Transverse colon (tissue), 4 donors: ENCODE results near the gene ITGA4.

Experiments used
- CTCF ChIP-seq, 5 experiments: fragments of 200-600 bp in 3 of 5; fragments of 450-650 bp in 2 of 5; sonication (generic) in 3 of 5; IDR thresholded peaks; 1 replicate in 2 of 5; 2 replicates in 3 of 5; pipeline ENCODE4 v1.5.1; 2016 to 2017; ENCODE audit warnings: antibody characterized with exemption in 5 of 5, inconsistent platforms in 3 of 5, mild to moderate bottlenecking in 2 of 5, moderate library complexity in 1 of 5
- EP300 ChIP-seq: sonication (generic); formaldehyde crosslinking; IDR thresholded peaks from one replicate; pipeline ENCODE4 v1.6.1; 2017; ENCODE audit warnings: antibody characterized with exemption, low read depth
- POLR2A ChIP-seq: fragments of 450-650 bp; IDR thresholded peaks from one replicate; pipeline ENCODE4 v1.6.1; 2016; ENCODE audit warnings: antibody characterized with exemption, mild to moderate bottlenecking, moderate library complexity
- POLR2AphosphoS5 ChIP-seq, 3 donors: sonication (generic); formaldehyde crosslinking; IDR thresholded peaks; one replicate each; pipeline ENCODE4 v1.6.1; 2016; ENCODE audit warnings: antibody characterized with exemption in 3 of 3

- TF ChIP-seq POLR2A (no peak), CTCF (IDR thresholded peaks at IDR 0.05) (no peak), POLR2AphosphoS5 (IDR thresholded peaks at IDR 0.05) (no peak), EP300 (no peak)
Observed at GRCh38 chr2:181527058-181527457, 69.9 kb downstream of the ITGA4 start.
